Stimulated activated CD4-positive, alpha-beta T cell treated with anti-CD3 and anti-CD28 coated beads, Interleukin-12 subunit alpha, Interleukin-12 subunit beta, amount 100 ng/mL, for 24 hours (primary cell): ENCODE data around the gene BCAS3.
"Not testable (repeated sequence)": the region's sequence is repeated elsewhere in the genome, so short reads cannot be mapped to it uniquely, and the experiment has no call there.

Experiments used
- DNase-seq, 2 experiments: peaks; one replicate each; pipeline ENCODE4 v3.0.0-alpha.2; 2020; ENCODE audit warnings: low read depth in 2 of 2

BCAS3 gene

DNA sequence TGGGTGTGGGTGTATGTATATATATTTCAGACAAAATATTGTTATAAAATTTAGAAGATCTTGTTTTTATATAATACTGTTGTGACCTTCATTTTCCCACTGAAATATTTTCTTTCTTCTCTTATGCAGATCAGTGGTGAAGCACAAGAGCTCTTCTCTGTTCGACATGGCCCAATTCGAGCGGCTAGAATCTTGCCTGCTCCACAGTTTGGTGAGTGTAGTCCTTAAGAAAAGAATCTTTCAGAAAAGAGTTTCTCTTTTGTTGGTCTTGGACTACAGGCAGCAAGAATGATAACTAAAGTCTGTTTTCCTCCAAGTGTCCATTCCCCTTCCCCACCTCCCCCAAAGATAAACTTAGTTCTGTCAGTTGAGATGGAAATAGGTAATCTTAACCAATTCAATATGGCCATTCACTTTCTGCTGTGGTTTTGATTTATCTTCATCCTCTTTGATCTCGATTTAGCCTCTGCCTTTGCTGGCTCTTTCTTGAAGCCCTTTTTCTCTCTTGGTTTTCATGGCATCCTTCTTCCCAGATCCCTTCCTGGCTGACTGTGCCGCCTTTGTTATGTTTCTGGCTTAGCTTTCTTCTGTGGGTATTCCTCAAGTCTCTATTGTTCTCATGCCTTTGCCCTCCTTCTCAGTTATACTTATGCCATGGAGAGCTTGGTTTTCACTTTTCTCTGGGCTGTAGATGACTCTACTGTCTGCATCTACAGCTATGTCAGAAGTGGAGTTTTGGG, 69.6 kb downstream of the BCAS3 start:
- DNase-seq = no peak

- DNase-seq = no peak
Measured at GRCh38 chr17:60748204-60748603, 70.6 kb downstream of the BCAS3 start.

- no peak for DNase-seq
Measured at GRCh38 chr17:60749050-60749449, 71.4 kb downstream of the BCAS3 start.

- no peak for DNase-seq
Measured at GRCh38 chr17:60749708-60750107, 72.1 kb downstream of the BCAS3 start.

- DNase-seq = no peak
Measured at GRCh38 chr17:60750640-60751039, 73.0 kb downstream of the BCAS3 start.

GRCh38 chr17:60751884-60752283, 74.2 kb downstream of the BCAS3 start:
- DNase-seq = no peak

DNA sequence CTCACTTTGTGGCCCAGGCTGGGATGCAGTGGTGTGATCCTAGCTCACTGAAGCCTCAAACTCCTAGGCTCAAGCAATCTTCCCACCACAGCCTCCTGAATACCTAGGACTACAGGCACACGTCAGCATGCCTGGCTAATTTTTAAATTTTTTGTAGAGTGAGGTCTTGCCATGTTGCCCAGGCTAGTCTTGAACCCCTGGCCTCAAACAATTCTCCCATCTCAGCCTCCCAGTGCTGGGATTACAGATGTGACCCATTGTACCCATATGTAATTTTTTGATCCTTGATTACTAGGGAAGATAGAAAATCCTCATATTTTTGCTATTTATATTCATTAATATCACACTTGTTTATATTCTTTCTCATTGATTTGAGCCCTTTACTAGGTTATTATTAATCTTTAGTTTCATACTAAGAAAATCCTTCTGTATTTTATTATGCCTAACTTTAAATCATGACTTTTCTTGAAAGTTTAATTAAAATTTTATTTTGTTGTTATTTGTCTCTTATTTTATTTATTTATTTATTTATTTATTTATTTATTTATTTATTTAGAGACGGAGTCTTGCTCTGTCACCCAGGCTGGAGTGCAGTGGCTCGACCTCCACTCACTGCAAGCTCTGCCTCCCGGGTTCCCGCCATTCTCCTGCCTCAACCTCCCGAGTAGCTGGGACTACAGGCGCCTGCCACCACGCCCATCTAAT, 75.4 kb downstream of the BCAS3 start:
- DNase-seq = no peak

DNA sequence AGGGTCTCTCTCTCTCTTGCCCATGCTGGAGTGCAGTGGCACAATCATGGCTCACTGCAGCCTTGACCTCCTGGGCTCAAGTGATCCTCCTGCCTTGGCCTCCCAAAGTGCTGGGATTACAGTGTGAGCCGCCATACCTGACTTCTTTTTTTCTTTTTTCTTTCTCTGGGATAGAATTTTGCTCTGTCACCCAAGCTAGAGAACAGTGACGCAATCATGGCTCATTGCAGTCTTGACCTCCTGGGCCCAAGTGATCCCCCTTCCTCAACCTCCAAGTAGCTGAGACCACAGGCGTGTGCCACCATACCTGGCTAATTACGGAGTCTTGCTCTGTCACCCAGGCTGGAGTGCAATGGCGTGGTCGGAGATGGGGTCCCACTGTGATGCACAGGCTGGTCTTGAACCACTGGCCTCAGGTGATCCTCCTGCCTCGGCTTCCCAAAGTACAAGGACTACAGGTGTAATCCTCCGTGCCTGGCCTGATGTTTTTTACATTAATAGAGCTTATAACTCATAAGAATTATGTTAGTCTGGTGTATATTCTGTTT, 76.5 kb downstream of the BCAS3 start:
- DNase-seq = no peak

- not testable (repeated sequence) for DNase-seq
Measured at GRCh38 chr17:60756798-60757197, 79.1 kb downstream of the BCAS3 start.

- DNase-seq = no peak
Measured at GRCh38 chr17:60757437-60757836, 79.8 kb downstream of the BCAS3 start.

- DNase-seq = no peak
Measured at GRCh38 chr17:60759756-60760155, 82.1 kb downstream of the BCAS3 start.

- DNase-seq = not testable (repeated sequence)
Measured at GRCh38 chr17:60761301-60761700, 83.7 kb downstream of the BCAS3 start.

GRCh38 chr17:60766778-60767190, 89.1 kb downstream of the BCAS3 start:
- DNase-seq = no peak

DNA sequence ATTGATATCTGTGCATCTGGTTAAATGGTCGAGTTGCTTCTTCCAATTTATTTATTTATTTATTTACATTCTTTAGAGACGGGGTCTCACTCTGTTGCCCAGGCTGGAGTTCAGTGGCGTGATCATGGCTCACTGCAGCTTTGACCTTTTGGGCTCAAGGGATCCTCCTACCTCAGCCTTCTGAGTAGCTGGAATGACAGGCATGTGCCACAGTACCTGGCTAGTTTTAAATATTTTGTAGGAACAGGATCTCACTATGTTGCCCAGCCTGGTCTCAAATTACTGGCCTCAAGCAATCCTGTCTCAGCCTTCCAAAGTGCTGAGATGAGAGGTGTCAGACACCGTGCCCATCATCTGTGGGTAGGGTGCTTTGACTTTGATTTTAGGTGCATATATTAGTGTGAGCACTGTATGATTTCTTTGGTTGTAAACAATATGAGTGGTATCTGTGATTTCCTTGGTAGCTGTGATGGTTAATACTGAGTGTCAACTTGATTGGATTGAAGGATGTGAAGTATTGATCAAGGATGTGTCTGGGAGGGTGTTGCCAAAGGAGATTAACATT, 90.2 kb downstream of the BCAS3 start:
- no peak for DNase-seq

- DNase-seq = no peak
Measured at GRCh38 chr17:60769327-60769726, 91.7 kb downstream of the BCAS3 start.

DNA sequence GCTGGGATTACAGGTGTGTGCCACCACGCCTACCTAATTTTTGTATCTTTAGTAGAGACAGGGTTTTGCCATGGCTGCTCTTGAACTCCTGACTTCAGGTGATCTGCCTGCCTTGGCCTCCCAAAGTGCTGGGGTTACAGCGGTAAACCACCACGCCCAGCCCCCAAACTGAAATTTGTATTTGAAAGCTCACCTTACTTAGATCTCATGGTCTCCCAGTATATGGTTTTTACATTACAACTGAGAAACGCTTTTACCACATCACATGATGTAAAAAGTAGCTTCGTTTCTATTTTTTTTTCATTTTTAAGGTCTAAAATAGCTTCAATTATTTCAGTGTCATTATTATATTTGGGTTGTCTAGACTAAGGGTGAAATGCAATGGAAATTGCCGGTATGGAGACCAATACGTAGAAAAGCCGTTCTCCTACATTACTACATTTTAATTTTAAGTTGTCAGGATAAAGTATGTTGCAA, 93.3 kb downstream of the BCAS3 start:
- DNase-seq = no peak

DNA sequence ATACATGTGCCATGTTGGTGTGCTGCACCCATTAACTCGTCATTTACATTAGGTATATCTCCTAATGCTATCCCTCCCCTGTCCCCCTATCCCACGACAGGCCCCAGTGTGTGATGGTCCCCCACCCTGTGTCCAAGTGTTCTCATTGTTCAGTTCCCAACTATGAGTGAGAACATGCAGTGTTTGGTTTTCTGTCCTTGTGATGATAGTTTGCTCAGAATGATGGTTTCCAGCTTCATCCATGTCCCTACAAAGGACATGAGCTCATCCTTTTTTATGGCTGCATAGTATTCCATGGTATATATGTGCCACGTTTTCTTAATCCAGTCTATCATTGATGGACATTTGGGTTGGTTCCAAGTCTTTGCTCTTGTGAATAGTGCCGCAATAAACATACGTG, 94.0 kb downstream of the BCAS3 start:
- not testable (repeated sequence) for DNase-seq

DNA sequence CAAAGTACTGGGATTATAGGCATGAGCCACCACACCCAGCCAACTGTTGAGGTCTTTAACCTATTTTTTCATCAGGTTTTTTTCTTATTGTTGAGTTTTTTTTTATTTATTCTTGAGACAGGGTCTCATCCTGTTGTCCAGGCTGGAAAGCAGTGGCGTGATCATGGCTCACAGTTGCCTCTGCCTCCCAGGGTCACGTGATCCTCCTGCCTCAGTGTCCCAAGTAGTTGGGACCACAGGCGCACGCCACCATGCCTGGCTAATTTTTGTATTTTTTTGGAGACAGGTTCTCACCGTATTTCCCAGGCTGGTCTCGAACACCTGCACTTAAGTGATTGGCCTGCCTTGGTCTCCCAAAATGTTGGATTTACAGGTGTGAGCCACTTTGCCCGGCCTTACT, 95.9 kb downstream of the BCAS3 start:
- DNase-seq = no peak

DNA sequence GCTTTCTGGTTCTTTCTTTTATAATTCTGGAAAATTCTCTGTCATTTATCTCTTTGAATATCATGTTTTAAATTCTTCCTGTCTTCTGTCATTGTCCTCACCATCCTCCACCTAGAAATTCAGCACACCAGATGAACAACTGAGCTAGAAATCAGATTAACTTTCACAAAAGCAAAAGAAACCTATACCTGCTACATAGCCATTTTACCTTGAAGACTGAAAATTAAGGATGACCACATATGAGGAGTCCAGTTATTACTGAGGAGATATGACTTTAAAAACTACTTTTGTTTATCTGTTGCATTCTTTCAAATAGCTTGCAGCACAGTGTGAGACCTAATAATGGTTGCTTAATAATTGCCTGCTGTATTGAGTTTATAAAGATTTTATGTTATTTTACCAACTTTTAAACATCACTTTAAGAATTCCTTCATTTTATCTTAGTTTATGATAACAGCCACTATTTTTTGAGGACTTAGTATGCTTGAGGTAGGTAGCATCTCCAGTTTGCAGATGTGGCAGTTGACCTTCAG, 104.3 kb downstream of the BCAS3 start:
- no peak for DNase-seq

GRCh38 chr17:60782742-60783141, 105.1 kb downstream of the BCAS3 start:
- DNase-seq = no peak

GRCh38 chr17:60790205-60790604, 112.6 kb downstream of the BCAS3 start:
- no peak for DNase-seq

- no peak for DNase-seq
Measured at GRCh38 chr17:60792250-60792898, 114.7 kb downstream of the BCAS3 start.
